ENCODE results near the gene DDX18.

DNA sequence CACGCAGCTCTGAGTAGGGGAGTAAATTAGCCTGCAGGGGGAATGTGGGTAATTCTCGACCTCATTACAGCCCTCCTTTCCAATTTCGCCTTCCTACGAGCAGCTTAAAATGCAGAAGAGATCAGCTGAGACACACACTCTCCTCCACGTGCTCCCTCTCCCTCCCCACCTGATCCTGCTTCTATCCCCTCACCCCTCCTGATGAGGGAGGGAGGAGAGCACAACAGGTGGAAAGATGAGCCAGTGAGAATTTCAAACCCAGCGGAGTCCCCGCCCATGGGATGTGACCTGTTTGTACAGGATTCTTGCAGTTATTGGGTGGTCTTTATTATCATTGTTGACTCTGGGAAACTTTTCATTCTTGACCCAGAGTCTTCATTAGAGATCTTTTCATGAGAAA lies 35.5 kb downstream of the DDX18 start:
- TF ChIP-seq, protein P1, sequence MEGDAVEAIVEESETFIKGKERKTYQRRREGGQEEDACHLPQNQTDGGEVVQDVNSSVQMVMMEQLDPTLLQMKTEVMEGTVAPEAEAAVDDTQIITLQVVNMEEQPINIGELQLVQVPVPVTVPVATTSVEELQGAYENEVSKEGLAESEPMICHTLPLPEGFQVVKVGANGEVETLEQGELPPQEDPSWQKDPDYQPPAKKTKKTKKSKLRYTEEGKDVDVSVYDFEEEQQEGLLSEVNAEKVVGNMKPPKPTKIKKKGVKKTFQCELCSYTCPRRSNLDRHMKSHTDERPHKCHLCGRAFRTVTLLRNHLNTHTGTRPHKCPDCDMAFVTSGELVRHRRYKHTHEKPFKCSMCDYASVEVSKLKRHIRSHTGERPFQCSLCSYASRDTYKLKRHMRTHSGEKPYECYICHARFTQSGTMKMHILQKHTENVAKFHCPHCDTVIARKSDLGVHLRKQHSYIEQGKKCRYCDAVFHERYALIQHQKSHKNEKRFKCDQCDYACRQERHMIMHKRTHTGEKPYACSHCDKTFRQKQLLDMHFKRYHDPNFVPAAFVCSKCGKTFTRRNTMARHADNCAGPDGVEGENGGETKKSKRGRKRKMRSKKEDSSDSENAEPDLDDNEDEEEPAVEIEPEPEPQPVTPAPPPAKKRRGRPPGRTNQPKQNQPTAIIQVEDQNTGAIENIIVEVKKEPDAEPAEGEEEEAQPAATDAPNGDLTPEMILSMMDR (conservative IDR thresholded peaks at IDR 0.05; ENCODE audit: low read length), result no peak
- TF ChIP-seq EZH2phosphoT487 (IDR thresholded peaks at IDR 0.05; ENCODE audit: borderline replicate concordance, low read depth, low read length), result no peak
